ENCODE results near the gene P2RX7.

P2RX7 gene

DNA sequence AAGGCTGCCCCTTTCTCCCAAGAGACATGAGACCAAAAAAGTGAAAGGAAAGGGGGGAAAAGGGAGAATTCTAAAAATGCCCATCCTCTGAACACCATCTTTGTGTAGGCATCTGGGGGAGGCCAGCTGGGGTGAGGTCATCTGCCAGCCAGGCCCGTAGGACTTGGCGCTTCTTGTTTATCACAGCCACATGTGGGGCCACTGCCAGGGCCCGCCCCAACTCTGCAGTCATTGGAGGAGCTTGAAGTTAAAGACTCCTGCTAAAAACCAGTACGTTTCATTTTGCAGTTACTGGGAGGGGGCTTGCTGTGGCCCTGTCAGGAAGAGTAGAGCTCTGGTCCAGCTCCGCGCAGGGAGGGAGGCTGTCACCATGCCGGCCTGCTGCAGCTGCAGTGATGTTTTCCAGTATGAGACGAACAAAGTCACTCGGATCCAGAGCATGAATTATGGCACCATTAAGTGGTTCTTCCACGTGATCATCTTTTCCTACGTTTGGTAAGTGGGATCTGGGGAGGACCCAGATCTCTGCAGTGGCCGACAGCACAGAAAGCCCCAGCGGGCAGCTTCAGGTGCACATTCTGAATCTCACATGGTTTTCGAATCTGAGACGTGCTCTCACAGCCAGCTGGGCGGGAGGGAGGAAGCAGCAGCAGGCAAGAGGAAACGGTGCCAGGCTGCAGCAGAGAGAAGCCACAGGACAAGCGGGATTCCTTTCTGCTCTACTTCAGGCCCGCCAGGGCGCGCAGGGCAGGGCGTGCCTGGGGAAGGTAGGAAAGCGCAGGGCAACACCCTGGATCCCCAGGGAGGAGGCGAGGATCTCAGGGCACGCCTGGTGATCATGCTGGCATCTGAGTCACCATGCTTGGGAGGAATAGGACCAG, at the start of gene P2RX7:
Gene P2RX7, plus strand, starts transcription at position 276 of the 881 bp plus-strand sequence. Its CDS starts 95 bp downstream, at position 371.
- Histone ChIP-seq H3K4me3 (ENCODE audit: low read length) (peak within 1 kb of the TSS; percentile 59), H2AFZ (ENCODE audit: low read length) (peak within 1 kb of the TSS; percentile 69), H3K9ac (ENCODE audit: low read length) (peak within 1 kb of the TSS; percentile 65), H3K27me3 (replicated peaks; ENCODE audit: insufficient read depth, low read length) (no peaks in the 10 kb centered on the region), H3F3A (ENCODE audit: insufficient read depth, low read length) (peaks cover 25% of the 10 kb centered on the region), H3K36me3 (replicated peaks; ENCODE audit: insufficient read depth, low read length) (no peaks in the 10 kb centered on the region), H3K27ac (ENCODE audit: low read length) (peak within 1 kb of the TSS; percentile 87), H3K9me2 (replicated peaks; ENCODE audit: insufficient read depth, low read length) (no peaks in the 10 kb centered on the region), H3K4me1 (ENCODE audit: low read length) (peaks cover 39% of the 10 kb centered on the region), H4K20me1 (ENCODE audit: insufficient read depth, low read length) (no peaks in the 10 kb centered on the region), H3K4me2 (ENCODE audit: low read depth, low read length) (peak within 1 kb of the TSS; percentile 78), H3K79me2 (ENCODE audit: low read length) (peaks cover 20% of the 10 kb centered on the region), H3K9me3 (replicated peaks; ENCODE audit: insufficient read depth, low read length) (no peaks in the 10 kb centered on the region)
- DNase-seq = peak; percentile 74
- TF ChIP-seq, protein P1, sequence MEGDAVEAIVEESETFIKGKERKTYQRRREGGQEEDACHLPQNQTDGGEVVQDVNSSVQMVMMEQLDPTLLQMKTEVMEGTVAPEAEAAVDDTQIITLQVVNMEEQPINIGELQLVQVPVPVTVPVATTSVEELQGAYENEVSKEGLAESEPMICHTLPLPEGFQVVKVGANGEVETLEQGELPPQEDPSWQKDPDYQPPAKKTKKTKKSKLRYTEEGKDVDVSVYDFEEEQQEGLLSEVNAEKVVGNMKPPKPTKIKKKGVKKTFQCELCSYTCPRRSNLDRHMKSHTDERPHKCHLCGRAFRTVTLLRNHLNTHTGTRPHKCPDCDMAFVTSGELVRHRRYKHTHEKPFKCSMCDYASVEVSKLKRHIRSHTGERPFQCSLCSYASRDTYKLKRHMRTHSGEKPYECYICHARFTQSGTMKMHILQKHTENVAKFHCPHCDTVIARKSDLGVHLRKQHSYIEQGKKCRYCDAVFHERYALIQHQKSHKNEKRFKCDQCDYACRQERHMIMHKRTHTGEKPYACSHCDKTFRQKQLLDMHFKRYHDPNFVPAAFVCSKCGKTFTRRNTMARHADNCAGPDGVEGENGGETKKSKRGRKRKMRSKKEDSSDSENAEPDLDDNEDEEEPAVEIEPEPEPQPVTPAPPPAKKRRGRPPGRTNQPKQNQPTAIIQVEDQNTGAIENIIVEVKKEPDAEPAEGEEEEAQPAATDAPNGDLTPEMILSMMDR (IDR thresholded peaks at IDR 0.05; ENCODE audit: low read length) = no peak
- no peak for TF ChIP-seq EZH2phosphoT487 (IDR thresholded peaks at IDR 0.05; ENCODE audit: low read length)
- TF ChIP-seq EZH2 (optimal IDR thresholded peaks at IDR 0.05; ENCODE audit: low read depth, low read length) = no peak

- Histone ChIP-seq H4K20me1 (ENCODE audit: insufficient read depth, low read length) (no peaks in the 10 kb centered on the region), H3K9ac (ENCODE audit: low read length) (no peak overlapping the region), H3K4me3 (ENCODE audit: low read length) (no peak overlapping the region), H3K36me3 (replicated peaks; ENCODE audit: insufficient read depth, low read length) (no peaks in the 10 kb centered on the region), H3K27me3 (replicated peaks; ENCODE audit: insufficient read depth, low read length) (no peaks in the 10 kb centered on the region), H3K4me2 (ENCODE audit: low read depth, low read length) (no peak overlapping the region), H3K9me3 (replicated peaks; ENCODE audit: insufficient read depth, low read length) (no peaks in the 10 kb centered on the region), H3K4me1 (ENCODE audit: low read length) (no peaks in the 10 kb centered on the region), H3K27ac (ENCODE audit: low read length) (no peak overlapping the region), H3F3A (ENCODE audit: insufficient read depth, low read length) (no peaks in the 10 kb centered on the region), H3K9me2 (replicated peaks; ENCODE audit: insufficient read depth, low read length) (no peaks in the 10 kb centered on the region), H2AFZ (ENCODE audit: low read length) (no peak overlapping the region), H3K79me2 (ENCODE audit: low read length) (no peaks in the 10 kb centered on the region)
- TF ChIP-seq EZH2 (optimal IDR thresholded peaks at IDR 0.05; ENCODE audit: low read depth, low read length) (no peak), EZH2phosphoT487 (IDR thresholded peaks at IDR 0.05; ENCODE audit: low read length) (no peak)
- TF ChIP-seq, protein P1 (IDR thresholded peaks at IDR 0.05; ENCODE audit: low read length) = no peak
- DNase-seq = no peak
These were observed 48.4 kb upstream of the P2RX7 start for GRCh38 chr12:121084229-121084628.

GRCh38 chr12:121085069-121085468, 47.6 kb upstream of the P2RX7 start:
- H3K4me3 ChIP-seq (ENCODE audit: low read length) = no peak overlapping the region
- H3F3A ChIP-seq (ENCODE audit: insufficient read depth, low read length) = no peaks in the 10 kb centered on the region
- DNase-seq = no peak
- H3K79me2 ChIP-seq (ENCODE audit: low read length) = no peaks in the 10 kb centered on the region
- no peak overlapping the region for H3K27ac ChIP-seq (ENCODE audit: low read length)
- H3K9me2 ChIP-seq (replicated peaks; ENCODE audit: insufficient read depth, low read length) = no peaks in the 10 kb centered on the region
- H3K27me3 ChIP-seq (replicated peaks; ENCODE audit: insufficient read depth, low read length) = no peaks in the 10 kb centered on the region
- no peaks in the 10 kb centered on the region for H3K9me3 ChIP-seq (replicated peaks; ENCODE audit: insufficient read depth, low read length)
- no peak overlapping the region for H2AFZ ChIP-seq (ENCODE audit: low read length)
- no peaks in the 10 kb centered on the region for H4K20me1 ChIP-seq (ENCODE audit: insufficient read depth, low read length)
- H3K9ac ChIP-seq (ENCODE audit: low read length) = no peak overlapping the region
- no peaks in the 10 kb centered on the region for H3K4me1 ChIP-seq (ENCODE audit: low read length)
- H3K4me2 ChIP-seq (ENCODE audit: low read depth, low read length) = no peak overlapping the region
- no peaks in the 10 kb centered on the region for H3K36me3 ChIP-seq (replicated peaks; ENCODE audit: insufficient read depth, low read length)
- TF ChIP-seq, protein P1 (IDR thresholded peaks at IDR 0.05; ENCODE audit: low read length) = no peak
- TF ChIP-seq EZH2phosphoT487 (IDR thresholded peaks at IDR 0.05; ENCODE audit: low read length) (no peak), EZH2 (optimal IDR thresholded peaks at IDR 0.05; ENCODE audit: low read depth, low read length) (no peak)
